Measurements from ENCODE around the gene MCU.
"Not testable (repeated sequence)": the region's sequence is repeated elsewhere in the genome, so short reads cannot be mapped to it uniquely, and the experiment has no call there.

The MCU gene

DNA sequence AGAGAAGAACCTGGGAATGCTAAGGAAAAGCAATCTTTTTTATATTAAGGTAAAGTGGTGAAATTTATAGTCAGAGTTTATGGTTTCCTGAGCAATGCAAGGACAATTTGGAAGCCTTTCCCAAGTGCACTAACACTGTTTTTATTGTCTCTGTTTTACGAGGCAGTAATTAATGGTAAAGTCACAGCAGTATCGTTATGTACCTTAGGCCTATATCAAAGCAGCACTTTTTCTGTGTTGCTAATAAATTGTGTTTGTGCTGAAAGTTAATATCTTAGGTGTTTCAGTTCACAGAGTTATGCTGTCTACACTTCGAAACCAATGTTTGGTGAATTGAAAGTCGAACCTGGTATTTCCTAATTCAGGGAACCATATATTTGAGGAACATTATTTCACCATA lies 220.8 kb downstream of the MCU start:
- no peak for DNase-seq

DNA sequence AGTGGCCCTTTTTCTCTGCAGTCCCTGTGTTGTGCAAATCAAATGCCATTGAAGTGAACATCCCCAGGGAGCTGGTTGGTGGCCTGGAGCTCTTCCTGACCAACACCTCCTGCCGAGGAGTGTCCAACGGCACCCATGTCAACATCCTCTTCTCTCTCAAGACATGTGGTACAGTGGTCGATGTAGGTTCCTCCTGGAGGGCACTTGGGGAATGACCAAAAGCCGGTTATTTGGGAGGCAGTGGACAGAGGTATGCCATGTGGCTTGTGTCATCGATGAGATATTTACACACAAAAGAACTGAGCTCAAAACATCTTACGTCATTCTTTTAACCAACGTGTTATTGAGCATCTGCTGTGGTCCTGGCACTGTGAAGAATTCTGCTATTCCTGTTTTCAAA lies 221.3 kb downstream of the MCU start:
- no peak for DNase-seq

DNA sequence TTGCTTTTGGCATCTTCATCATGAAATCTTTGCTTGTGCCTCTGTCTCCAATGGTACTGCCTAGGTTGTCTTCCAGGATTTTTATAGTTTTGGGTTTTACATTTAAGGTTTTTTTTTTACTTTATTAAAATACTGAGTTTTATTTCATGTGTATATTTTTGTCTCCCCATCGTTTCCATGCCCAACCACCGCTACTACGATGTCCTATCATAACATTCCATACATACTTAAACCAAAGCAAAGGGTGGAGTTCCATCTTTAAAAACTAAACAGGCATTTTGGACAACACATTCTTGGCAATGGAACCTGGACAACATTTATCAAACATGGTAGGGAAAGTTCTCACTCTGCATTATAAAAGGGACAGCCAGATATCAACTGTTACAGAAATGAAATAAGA lies 225.3 kb downstream of the MCU start:
- DNase-seq: not testable (repeated sequence)

DNA sequence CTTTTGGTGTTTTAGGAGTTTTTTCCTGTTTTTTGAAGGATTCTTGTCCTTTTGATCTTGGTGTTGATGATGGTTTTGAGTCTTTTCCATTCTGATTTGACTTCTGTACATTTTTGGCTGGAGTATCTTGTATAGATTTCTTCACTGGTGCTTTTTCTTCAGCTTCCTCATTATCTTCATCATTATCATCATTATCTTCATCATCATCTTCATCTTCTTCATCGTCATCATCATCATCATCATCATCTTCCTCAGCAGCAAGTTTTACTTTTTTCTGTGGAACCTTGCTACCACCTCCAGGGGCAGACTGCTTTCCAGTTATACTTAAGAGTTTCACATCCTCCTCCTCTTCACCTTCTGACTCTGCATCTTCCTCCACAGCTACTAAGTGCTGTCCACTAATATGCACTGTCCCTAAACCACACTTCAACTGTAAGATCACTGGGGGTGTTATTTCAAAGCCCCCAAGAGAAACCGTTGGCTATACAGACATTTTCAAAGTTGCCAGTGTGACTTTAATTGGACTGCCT lies 225.9 kb downstream of the MCU start:
- DNase-seq: not testable (repeated sequence)

DNA sequence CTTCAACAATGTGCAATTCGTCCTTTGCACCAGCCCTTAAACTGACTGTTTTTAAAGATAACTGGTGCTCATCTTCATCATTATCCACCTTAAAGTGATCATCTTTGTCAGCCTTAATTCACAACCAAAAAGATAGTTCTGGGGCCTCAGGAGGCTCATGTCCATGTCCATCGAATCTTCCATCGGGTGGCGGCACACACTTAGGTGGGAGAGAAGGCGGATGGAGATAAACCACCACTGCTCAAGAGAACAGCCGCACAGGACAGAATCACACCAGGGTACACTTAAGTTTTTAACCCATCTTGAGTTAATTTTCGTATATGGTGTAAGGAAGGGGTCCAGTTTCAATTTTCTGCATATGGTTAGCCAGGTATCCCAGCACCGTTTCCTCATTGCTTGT lies 226.4 kb downstream of the MCU start:
- DNase-seq: no peak

DNA sequence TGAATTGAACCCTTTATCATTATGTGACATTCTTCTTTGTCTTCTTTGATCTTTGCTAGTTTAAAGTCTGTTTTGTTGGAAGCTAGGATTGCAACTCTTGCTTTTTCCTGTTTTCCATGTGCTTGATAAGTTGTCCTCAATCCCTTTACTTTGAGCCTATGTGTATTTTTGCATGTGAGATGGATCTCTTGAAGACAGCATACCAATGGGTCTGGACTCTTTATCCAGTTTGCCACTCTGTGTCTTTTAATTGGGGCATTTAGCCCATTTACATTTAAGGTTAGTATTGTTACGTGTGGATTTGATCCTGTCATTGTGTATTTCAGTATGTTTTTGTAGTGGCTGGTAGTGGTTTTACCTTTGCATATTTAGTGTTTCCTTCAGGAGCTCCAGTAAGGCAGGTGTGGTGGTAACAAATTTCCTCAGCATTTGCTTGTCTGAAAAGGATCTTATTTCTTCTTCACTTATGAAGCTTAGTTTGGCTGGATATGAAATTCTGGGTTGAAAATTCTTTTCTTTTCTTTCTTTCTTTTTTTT lies 229.3 kb downstream of the MCU start:
- not testable (repeated sequence) for DNase-seq

DNA sequence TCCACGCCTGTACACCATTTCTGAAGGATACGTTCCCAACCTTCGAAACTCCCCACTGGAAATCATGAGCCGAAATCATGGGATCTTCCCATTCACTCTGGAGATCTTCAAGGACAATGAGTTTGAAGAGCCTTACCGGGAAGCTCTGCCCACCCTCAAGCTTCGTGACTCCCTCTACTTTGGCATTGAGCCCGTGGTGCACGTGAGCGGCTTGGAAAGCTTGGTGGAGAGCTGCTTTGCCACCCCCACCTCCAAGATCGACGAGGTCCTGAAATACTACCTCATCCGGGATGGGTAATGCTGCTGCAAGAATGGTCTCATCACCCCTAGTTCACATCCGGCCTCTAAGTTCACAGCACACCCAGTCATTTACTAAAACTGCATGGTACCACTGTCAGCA lies 232.4 kb downstream of the MCU start:
- DNase-seq: no peak

DNA sequence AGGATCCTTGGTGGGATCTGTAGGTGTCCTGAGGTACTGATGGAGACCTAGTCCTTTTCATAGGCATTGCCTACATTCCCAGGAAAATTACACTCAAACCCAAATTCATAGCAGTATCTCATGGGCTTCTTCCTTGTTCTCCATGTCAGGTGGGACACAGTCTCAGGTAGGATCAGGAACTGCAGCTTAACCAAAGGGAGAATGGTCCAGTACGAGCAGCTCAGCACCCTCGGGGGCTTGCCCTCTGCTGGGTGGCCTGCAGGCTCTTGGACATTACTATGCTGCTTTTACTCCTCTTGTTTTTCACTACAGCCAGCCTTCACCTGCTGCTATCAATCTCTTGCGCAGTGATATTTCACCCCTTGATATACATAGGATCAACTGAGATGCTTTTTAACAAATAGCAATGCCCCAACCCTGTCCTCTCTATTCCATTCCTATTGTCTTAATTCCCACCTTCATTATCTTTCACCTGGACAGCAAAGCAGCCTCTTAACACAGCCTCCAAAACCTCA lies 234.1 kb downstream of the MCU start:
- no peak for DNase-seq

DNA sequence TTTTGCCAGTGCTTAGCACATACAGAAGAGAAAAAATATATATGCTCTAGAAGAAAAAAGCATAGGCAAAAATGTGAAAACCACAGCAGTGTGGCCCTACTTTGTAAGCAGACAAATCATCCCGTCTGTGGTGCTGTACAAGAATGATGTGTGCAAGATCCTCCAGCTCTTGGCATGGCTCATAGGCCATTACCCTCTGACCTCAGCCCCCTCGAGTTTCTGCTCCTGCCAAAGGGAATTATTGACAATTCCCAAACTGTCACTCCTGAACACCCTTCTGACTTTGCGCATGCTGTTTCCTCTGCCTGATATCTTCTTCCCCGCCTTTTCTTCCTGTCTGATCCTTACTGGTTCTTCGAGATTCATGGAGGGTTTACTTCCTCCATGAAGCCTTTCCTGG lies 235.5 kb downstream of the MCU start:
- no peak for DNase-seq

DNA sequence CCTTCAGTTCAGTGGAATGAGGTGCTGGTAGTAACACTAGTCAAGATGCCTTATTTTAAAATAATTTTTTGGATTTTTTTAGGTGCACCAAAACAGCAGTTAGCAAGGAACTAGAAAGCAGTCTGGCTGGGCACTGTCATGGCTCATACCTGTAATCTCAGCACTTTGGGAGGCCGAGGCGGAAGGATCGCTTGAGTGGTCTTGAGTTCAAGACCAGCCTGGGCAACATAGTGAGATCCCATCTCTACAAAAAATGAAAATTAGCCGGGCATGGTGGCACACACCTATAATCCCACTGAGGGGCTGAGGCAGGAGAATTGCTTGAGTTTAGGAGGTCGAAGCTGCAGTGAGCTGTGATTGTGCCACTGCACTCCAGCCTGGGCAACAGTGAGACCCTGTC lies 236.9 kb downstream of the MCU start:
- DNase-seq: no peak

DNA sequence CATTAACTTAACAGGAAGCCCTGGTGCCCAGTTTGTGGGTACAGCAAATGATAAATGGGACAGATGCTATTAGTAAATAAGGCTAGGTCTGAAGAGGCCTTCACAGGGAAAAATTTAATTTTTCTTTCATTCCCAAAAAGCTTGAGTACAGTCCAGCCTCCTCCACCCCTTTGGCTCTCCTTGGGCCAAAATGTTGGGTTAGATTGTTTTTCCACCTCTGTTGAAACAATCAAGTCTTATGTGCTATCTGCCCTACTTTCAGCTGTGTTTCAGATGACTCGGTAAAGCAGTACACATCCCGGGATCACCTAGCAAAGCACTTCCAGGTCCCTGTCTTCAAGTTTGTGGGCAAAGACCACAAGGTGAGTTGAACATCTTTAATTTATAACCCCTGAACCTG lies 238.3 kb downstream of the MCU start:
- no peak for DNase-seq

DNA sequence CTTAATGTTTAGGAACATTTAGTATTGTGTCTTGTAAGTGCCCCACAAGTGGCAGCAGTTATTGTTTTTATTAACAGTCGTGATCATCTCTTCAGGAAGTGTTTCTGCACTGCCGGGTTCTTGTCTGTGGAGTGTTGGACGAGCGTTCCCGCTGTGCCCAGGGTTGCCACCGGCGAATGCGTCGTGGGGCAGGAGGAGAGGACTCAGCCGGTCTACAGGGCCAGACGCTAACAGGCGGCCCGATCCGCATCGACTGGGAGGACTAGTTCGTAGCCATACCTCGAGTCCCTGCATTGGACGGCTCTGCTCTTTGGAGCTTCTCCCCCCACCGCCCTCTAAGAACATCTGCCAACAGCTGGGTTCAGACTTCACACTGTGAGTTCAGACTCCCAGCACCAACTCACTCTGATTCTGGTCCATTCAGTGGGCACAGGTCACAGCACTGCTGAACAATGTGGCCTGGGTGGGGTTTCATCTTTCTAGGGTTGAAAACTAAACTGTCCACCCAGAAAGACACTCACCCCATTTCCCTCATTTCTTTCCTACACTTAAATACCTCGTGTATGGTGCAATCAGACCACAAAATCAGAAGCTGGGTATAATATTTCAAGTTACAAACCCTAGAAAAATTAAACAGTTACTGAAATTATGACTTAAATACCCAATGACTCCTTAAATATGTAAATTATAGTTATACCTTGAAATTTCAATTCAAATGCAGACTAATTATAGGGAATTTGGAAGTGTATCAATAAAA lies 240.5 kb downstream of the MCU start:
- DNase-seq: no peak

DNA sequence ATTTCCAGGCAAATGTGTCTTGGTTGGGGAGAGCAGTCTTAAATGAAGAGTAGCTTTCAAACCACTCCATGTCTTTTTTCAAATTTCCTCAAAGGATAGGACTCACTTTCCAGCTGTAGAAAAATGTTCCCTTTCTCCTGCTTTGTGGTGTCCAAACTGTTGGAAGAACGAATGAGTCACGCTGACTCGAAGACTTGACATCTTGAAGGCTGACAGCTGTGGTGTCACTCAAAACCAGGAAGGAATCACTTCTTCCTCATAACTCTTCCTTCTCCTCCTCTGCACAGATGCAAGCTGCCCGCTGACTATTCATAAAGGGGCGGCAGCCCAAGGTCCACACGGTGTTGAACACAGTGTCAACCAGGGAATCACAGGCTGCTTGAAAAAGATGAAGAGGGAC lies 243.4 kb downstream of the MCU start:
- peak; percentile 55 for DNase-seq

Measured in fibroblast of skin of right biceps (primary cell).